Keratinocyte (primary cell): Measurements from ENCODE around the gene SLC25A24. TPM values are rescaled to one million over a fixed set of nuclear protein-coding genes. Genes with fewer than 3 reads are reported as not detected.
"Not testable (repeated sequence)": the region's sequence is repeated elsewhere in the genome, so short reads cannot be mapped to it uniquely, and the experiment has no call there.

Experiments
- DNase-seq: peaks from one replicate; pipeline ENCODE4 v3.0.0-alpha.2; 2011; ENCODE audit warnings: low read depth, missing footprints, low spot score
- FAIRE-seq: peaks from 2 replicates; lab custom pipeline; 2011; peaks lifted over from hg19 to GRCh38; lab: Jason Lieb, UNC
- H2AFZ ChIP-seq: 2 replicates; pipeline ENCODE4 v1.6.0; 2012; ENCODE audit warnings: low read length, control low read depth, inconsistent platforms; ENCODE audit not compliant: control insufficient read depth
- H3K27ac ChIP-seq: 2 replicates; pipeline ENCODE4 v1.5.1; 2011; ENCODE audit warnings: low read length; ENCODE audit not compliant: control insufficient read depth, insufficient read depth
- H3K27me3 ChIP-seq: 3 replicates; pipeline ENCODE4 v1.6.0; 2011; ENCODE audit warnings: low read length; ENCODE audit not compliant: control insufficient read depth, insufficient read depth; ENCODE audit errors: extremely low read depth
- H3K36me3 ChIP-seq, 2 experiments: 2 replicates in 1 of 2; 3 replicates in 1 of 2; pipeline ENCODE4 v1.5.1; 2011; ENCODE audit warnings: low read length in 2 of 2, mild to moderate bottlenecking in 1 of 2; ENCODE audit not compliant: control insufficient read depth in 2 of 2, insufficient read depth in 2 of 2; ENCODE audit errors: extremely low read depth in 1 of 2
- H3K4me1 ChIP-seq: 3 replicates; pipeline ENCODE4 v1.5.1; 2011; ENCODE audit warnings: low read length; ENCODE audit not compliant: control insufficient read depth, insufficient read depth; ENCODE audit errors: extremely low read depth
- H3K4me2 ChIP-seq: 3 replicates; pipeline ENCODE4 v1.6.0; 2011; ENCODE audit warnings: low read depth, low read length; ENCODE audit not compliant: control insufficient read depth, insufficient read depth; ENCODE audit errors: extremely low read depth
- H3K4me3 ChIP-seq, 3 experiments: fragments of 200-600 bp in 1 of 3; sonication (generic) in 1 of 3; 2 replicates in 2 of 3; 3 replicates in 1 of 3; pipeline ENCODE4 v1.5.1; 2011 to 2016; ENCODE audit warnings: low read length in 3 of 3, mild to moderate bottlenecking in 3 of 3, control low read depth in 2 of 3, inconsistent platforms in 1 of 3, low read depth in 1 of 3, mixed read lengths in 1 of 3, mixed run types in 1 of 3, moderate library complexity in 1 of 3; ENCODE audit not compliant: control insufficient read depth in 2 of 3, insufficient read depth in 2 of 3; ENCODE audit errors: extremely low read depth in 1 of 3
- H3K79me2 ChIP-seq: 2 replicates; pipeline ENCODE4 v1.6.0; 2012; ENCODE audit warnings: low read length; ENCODE audit not compliant: control insufficient read depth, insufficient read depth
- H3K9ac ChIP-seq: 3 replicates; pipeline ENCODE4 v1.6.0; 2011; ENCODE audit warnings: low read length; ENCODE audit not compliant: control insufficient read depth, insufficient read depth; ENCODE audit errors: extremely low read depth
- H3K9me1 ChIP-seq: 3 replicates; pipeline ENCODE4 v1.6.0; 2011; ENCODE audit warnings: low read length; ENCODE audit not compliant: control insufficient read depth, insufficient read depth; ENCODE audit errors: extremely low read depth
- H3K9me3 ChIP-seq: 2 replicates; pipeline ENCODE4 v1.5.1; 2012; ENCODE audit warnings: low read depth, low read length; ENCODE audit not compliant: control insufficient read depth
- H4K20me1 ChIP-seq: 3 replicates; pipeline ENCODE4 v1.6.0; 2011; ENCODE audit warnings: low read length; ENCODE audit not compliant: control insufficient read depth, insufficient read depth; ENCODE audit errors: extremely low read depth
- EZH2 ChIP-seq: IDR thresholded peaks from one replicate; pipeline ENCODE4 v1.6.1; 2012; ENCODE audit warnings: inconsistent platforms, mild to moderate bottlenecking, low read length, moderate library complexity
- dilution Hi-C: fragments of 300-500 bp; cut with MboI; formaldehyde crosslinking; loops from one replicate; pipeline ENCODE4 v1.7.0; 2020; ENCODE audit warnings: low sequenced_read_pairs; ENCODE audit not compliant: extremely low pct_ligation_motif_present
- polyA plus RNA-seq, 5 experiments: library from polyadenylated mRNA; depleted of rRNA in 3 of 5; stranded (reverse) in 3 of 5; stranded (forward) in 1 of 5; unstranded in 1 of 5; fragments of >200 nt; gene quantifications; 1 replicate in 1 of 5; 2 replicates in 3 of 5; 3 replicates in 1 of 5; pipeline versions ENCODE4 v1.2.1 to v1.2.3, GENCODE V29; 2011 to 2012; ENCODE audit warnings: missing spikeins in 2 of 5, low read depth in 1 of 5, low replicate concordance in 1 of 5
- TF ChIP-seq, protein P1 (sequence below), 3 experiments: IDR thresholded peaks in 1 of 3; conservative IDR thresholded peaks in 1 of 3; optimal IDR thresholded peaks in 1 of 3; 2 replicates in 2 of 3; 3 replicates in 1 of 3; pipeline versions ENCODE3 to v1.5.1; 2011; ENCODE audit warnings: low read length in 3 of 3, mild to moderate bottlenecking in 3 of 3, moderate library complexity in 2 of 3, control low read depth in 1 of 3, inconsistent platforms in 1 of 3; ENCODE audit not compliant: insufficient read depth in 2 of 3; ENCODE audit errors: extremely low read depth in 1 of 3

Gene SLC25A24
- polyA plus RNA-seq, 1 donor (not counting 4 experiments of a cell fraction or from before 2014, with no cell fraction given): 58.9 TPM

DNA sequence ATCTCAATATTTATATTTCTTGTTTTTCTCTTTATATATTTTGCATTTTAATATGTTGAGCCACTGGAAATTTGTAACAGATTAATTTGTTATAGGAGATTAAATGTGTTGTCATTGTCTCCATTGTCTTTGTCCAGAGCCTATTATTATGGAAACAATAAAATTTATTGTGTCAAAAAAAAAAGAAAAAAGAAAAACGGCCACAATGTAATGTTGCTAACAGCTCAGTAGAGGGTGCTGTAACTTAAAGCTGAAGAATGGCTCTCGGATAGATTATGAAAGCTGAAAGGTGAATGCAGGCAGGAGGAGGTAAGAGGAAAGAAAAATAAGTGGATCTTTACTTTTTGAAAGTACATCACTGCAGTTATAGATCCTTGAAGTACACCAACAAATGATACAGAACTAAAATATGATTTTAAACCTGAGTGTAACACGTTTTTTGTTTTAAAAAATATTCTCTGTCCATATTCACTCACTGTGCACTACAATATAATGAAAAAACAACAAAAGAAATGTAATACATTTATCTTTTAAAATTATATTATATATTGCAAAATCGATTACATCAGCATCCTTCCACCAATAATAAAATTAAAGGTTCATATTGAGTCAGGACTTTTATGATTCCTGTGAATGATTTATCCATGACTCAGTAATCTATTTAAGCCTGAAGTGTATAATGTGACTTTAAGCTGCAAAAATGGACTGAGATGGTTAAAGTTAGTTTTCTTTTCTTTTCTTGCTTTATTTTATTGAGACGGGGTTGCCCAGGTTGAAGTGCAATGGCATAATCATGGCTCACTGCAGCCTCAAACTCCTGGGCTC is 14.7 kb upstream of the SLC25A24 start:
- H3K9me1 ChIP-seq, H3K9me3 ChIP-seq, H3K27ac ChIP-seq, DNase-seq, H2AFZ ChIP-seq, H3K4me2 ChIP-seq, H3K9ac ChIP-seq, dilution Hi-C loops, H3K36me3 ChIP-seq, H3K79me2 ChIP-seq, H3K27me3 ChIP-seq, H3K4me3 ChIP-seq, H3K4me1 ChIP-seq, H4K20me1 ChIP-seq: not testable (repeated sequence)
- TF ChIP-seq, protein P1, sequence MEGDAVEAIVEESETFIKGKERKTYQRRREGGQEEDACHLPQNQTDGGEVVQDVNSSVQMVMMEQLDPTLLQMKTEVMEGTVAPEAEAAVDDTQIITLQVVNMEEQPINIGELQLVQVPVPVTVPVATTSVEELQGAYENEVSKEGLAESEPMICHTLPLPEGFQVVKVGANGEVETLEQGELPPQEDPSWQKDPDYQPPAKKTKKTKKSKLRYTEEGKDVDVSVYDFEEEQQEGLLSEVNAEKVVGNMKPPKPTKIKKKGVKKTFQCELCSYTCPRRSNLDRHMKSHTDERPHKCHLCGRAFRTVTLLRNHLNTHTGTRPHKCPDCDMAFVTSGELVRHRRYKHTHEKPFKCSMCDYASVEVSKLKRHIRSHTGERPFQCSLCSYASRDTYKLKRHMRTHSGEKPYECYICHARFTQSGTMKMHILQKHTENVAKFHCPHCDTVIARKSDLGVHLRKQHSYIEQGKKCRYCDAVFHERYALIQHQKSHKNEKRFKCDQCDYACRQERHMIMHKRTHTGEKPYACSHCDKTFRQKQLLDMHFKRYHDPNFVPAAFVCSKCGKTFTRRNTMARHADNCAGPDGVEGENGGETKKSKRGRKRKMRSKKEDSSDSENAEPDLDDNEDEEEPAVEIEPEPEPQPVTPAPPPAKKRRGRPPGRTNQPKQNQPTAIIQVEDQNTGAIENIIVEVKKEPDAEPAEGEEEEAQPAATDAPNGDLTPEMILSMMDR (optimal IDR thresholded peaks at IDR 0.05 in 1 of 3, IDR thresholded peaks at IDR 0.05 in 1 of 3, conservative IDR thresholded peaks at IDR 0.05 in 1 of 3; ENCODE audit: extremely low read depth in 1 of 3, insufficient read depth in 2 of 3, low read length in 3 of 3): peak in 2 of 3 experiments; percentile 21 to 29
- FAIRE-seq: peak; percentile 20

DNA sequence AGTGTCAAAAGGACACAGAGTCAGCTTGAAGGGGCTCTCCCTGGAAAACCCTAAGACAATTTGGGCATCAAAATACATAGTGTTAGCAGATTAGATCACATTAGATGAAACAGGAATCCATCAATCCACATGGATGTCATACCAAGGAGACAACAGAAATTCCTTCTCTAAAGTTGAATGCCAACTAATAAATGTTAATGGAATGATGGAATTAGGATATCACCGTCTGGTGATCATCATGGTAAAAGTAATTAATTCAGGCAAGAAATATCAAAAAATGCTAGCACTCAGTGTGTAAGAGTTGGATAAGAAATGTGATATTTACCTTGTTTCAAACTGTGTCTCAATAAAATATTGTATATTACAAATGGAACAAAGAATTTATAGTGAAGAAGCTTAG is 10.9 kb upstream of the SLC25A24 start:
- TF ChIP-seq, protein P1 (optimal IDR thresholded peaks at IDR 0.05 in 1 of 3, IDR thresholded peaks at IDR 0.05 in 1 of 3, conservative IDR thresholded peaks at IDR 0.05 in 1 of 3; ENCODE audit: extremely low read depth in 1 of 3, insufficient read depth in 2 of 3, low read length in 3 of 3): no peak
- TF ChIP-seq EZH2: no peak
- FAIRE-seq (no peak), DNase-seq (no peak)
- Histone ChIP-seq H3K4me3 (no peak overlapping the region), H3K9me1 (no peaks in the 10 kb centered on the region), H3K9ac (no peak overlapping the region), H3K27me3 (no peaks in the 10 kb centered on the region), H2AFZ (no peak overlapping the region), H3K36me3 (no peaks in the 10 kb centered on the region), H3K79me2 (no peaks in the 10 kb centered on the region), H4K20me1 (no peaks in the 10 kb centered on the region), H3K27ac (no peak overlapping the region), H3K9me3 (no peaks in the 10 kb centered on the region), H3K4me2 (no peak overlapping the region), H3K4me1 (peaks cover 4% of the 10 kb centered on the region)
- dilution Hi-C loops: no loop called here
